ENCODE results near the gene ATF6B.
"Not testable (repeated sequence)": the region's sequence is repeated elsewhere in the genome, so short reads cannot be mapped to it uniquely, and the experiment has no call there.

ATF6B gene

GRCh38 chr6:32107406-32107805 is 20.6 kb downstream of the ATF6B start:
- Histone ChIP-seq H3K4me3 (ENCODE audit: low read depth, low read length) (no peak overlapping the region), H3K27me3 (peaks cover 50% of the 10 kb centered on the region), H3K9me3 (no peaks in the 10 kb centered on the region), H3K36me3 (no peaks in the 10 kb centered on the region), H3K4me1 (no peaks in the 10 kb centered on the region)
- no peak for DNase-seq
- TF ChIP-seq CTCF (IDR thresholded peaks at IDR 0.05; ENCODE audit: low read depth, low read length): no peak

- no peak for DNase-seq
Measured at GRCh38 chr6:32105433-32105832, 22.6 kb downstream of the ATF6B start.

GRCh38 chr6:32102255-32102654 is 25.8 kb downstream of the ATF6B start:
- no peaks in the 10 kb centered on the region for H3K4me1 ChIP-seq

More at GRCh38 chr6:32105433-32105832, 22.6 kb downstream of the ATF6B start:
- H3K9me3 ChIP-seq: no peaks in the 10 kb centered on the region
- H3K4me1 ChIP-seq: no peaks in the 10 kb centered on the region
- peaks cover 47% of the 10 kb centered on the region for H3K27me3 ChIP-seq
- H3K4me3 ChIP-seq (ENCODE audit: low read depth, low read length): no peak overlapping the region
- no peaks in the 10 kb centered on the region for H3K36me3 ChIP-seq
- TF ChIP-seq CTCF (IDR thresholded peaks at IDR 0.05; ENCODE audit: low read depth, low read length): no peak

GRCh38 chr6:32100251-32100650 is 27.8 kb downstream of the ATF6B start:
- H3K27me3 ChIP-seq: peaks cover 58% of the 10 kb centered on the region
- H3K36me3 ChIP-seq, DNase-seq: not testable (repeated sequence)

More at GRCh38 chr6:32102255-32102654, 25.8 kb downstream of the ATF6B start:
- H3K9me3 ChIP-seq: no peaks in the 10 kb centered on the region
- DNase-seq: no peak
- no peak for TF ChIP-seq CTCF (IDR thresholded peaks at IDR 0.05; ENCODE audit: low read depth, low read length)
- H3K4me3 ChIP-seq (ENCODE audit: low read depth, low read length): no peak overlapping the region
- no peaks in the 10 kb centered on the region for H3K36me3 ChIP-seq
- peaks cover 47% of the 10 kb centered on the region for H3K27me3 ChIP-seq

GRCh38 chr6:32097364-32097763 is 30.7 kb downstream of the ATF6B start:
- no peaks in the 10 kb centered on the region for H3K36me3 ChIP-seq
- no peak for DNase-seq
- H3K9me3 ChIP-seq: no peaks in the 10 kb centered on the region
- TF ChIP-seq CTCF (IDR thresholded peaks at IDR 0.05; ENCODE audit: low read depth, low read length): no peak
- H3K4me3 ChIP-seq (ENCODE audit: low read depth, low read length): no peak overlapping the region
- H3K4me1 ChIP-seq: no peaks in the 10 kb centered on the region
- H3K27me3 ChIP-seq: peaks cover 70% of the 10 kb centered on the region

More at GRCh38 chr6:32100251-32100650, 27.8 kb downstream of the ATF6B start:
- not testable (repeated sequence) for H3K4me1 ChIP-seq; H3K4me3 ChIP-seq (ENCODE audit: low read depth, low read length); H3K9me3 ChIP-seq

GRCh38 chr6:32096394-32097258 is 31.4 kb downstream of the ATF6B start:
- H3K4me1 ChIP-seq: no peaks in the 10 kb centered on the region
- H3K9me3 ChIP-seq: no peaks in the 10 kb centered on the region
- no peak overlapping the region for H3K4me3 ChIP-seq (ENCODE audit: low read depth, low read length)
- DNase-seq: peak; percentile 26
- H3K27me3 ChIP-seq: peaks cover 75% of the 10 kb centered on the region
- peak; percentile 13; the same call in 1 of the 2 replicates for TF ChIP-seq CTCF (IDR thresholded peaks at IDR 0.05; ENCODE audit: low read depth, low read length)
- H3K36me3 ChIP-seq: no peaks in the 10 kb centered on the region
